Stimulated activated CD4-positive, alpha-beta T cell treated with anti-CD3 and anti-CD28 coated beads, Interleukin-1b, Interleukin-23, amount 100 ng/mL, for 48 hours (primary cell): ENCODE results near the gene LRRC17.
"Not testable (repeated sequence)": the region's sequence is repeated elsewhere in the genome, so short reads cannot be mapped to it uniquely, and the experiment has no call there.

Experiments
- DNase-seq: peaks from one replicate; pipeline ENCODE4 v3.0.0-alpha.2; 2020

LRRC17 gene

DNA sequence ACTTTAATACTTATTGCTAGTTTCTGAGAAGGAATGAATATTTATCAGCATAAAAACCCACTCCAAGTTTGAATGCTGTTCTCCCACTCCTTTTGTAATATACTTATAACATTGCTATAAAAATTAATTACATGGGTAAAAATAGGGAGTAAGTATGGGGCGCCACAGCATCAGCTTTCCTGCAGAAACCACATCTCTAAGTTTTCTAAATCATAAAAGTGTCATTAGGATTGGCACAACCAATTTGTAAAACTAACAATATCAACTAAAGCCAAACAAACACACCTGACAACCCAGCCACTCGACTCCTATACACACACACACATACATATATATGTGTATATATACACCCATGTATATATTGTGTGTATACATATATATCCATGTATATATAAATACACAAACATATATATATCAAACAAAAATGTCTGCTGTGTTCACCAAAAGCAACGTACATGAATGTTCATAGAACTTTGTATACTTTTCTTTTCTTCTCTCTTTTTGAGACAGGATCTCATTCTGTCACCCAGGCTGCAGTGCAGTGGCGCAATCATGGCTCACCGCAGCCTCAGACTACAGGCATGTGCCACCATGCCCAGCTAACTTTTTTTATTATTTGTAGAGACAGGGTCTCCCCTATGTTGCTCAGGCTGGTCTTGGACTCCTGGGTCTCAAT, 14.8 kb upstream of the LRRC17 start:
- DNase-seq = no peak

DNA sequence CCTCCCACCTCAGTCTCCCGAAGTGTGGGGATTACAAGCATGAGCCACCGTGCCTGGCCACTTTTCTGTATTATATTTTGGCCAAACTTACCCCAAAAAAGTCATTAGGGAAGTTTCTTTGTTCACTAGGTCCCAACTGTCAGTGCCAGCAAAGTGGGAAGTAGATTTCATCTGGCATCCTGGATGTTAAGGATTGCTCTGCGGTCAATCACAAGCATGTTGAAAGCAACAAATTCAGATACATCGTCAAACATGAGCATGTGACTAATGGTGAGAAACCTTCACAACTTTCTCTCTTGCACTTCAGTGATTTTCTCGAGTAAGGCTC, 14.3 kb upstream of the LRRC17 start:
- DNase-seq = no peak

DNA sequence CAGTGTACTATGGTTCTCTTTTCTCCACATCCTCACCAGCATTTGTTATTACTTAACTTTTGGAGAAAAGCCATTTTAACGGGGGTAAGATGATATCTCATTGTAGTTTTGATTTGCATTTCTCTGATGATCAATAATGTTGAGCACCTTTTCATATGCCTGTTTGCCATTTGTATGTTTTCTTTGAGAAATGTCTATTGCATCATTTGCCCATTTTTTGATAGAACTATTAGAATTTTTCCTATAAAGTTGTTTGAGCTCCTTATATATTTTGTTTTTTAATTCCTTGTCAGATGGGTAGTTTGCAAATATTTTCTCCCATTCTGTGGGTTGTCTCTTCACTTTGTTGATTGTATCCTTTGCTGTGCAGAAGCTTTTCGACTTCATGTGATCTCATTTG, 10.7 kb upstream of the LRRC17 start:
- not testable (repeated sequence) for DNase-seq

DNA sequence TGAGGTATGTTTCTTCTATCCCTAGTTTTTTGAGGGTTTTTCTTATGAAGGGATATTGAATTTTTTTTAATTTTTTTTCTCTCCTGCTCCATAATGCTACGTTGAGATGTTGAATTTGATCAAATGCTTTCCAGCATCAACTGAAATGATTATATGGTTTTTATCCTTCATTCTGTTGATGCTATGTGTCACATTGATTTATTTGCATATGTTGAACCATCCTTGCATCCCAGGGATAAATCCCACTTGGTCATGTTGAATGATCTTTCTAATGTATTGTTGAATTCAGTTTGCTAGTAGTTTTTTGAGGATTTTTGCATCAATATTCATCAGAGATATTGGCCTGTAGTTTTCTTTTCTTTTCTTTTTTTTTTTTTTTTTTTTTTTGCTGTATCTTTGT, 9.2 kb upstream of the LRRC17 start:
- not testable (repeated sequence) for DNase-seq

DNA sequence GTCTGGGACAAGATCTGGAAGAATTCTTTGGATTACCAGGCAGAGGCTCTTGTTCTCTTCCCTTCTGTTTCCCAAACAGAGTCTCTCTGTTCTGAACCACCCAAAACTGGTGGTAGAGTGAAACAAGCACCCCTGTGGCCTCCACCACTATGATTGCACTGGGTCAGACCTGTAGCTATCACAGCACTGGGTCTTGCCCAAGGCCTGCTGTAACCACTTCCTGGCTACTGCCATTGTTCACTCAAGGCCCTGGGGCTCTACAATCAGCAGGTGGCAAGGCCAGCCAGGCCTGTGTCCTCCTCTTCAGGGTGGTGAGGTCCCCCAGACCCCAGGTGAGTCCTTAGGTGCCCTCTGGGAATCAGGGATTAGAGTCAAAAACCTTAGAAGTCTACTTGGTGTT, 4.1 kb upstream of the LRRC17 start:
- no peak for DNase-seq

DNA sequence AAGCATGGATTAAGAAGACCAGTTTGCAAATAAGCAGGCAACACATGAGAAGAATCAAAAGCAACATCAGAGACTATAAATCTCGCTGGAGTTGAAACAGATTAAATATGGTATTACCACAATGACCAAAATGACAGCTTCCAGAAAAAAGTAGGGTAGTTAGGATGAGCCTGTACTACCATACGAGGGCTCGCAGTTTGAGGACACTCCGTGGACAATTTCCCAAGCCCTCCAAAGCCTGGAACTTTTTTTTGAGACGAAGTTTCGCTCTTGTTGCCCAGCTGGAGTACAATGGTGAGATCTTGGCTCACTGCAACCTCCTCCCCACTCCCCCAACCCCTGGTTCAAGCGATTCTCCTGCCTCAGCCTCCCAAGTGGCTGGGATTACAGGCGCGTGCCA, 1.0 kb downstream of the LRRC17 start:
- no peak for DNase-seq

DNA sequence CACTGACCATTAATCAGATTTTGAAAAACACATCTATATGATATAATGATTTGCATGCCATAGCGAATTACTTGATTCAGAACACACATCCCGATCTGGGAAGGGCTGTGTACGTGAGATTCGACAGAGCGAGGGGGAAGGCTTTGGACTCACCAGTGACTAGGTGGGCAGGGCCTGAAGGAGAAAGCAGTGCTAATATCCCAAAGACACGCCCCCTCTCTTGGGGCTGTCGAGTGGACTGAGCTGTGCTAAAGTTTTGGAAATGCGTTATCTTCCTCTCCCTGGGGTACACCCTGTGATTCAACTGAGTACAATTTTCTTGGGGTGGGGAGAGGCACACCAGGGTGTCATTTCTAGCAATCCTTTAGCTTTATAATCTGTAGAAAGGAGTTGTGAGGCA, 1.8 kb downstream of the LRRC17 start:
- DNase-seq = no peak

DNA sequence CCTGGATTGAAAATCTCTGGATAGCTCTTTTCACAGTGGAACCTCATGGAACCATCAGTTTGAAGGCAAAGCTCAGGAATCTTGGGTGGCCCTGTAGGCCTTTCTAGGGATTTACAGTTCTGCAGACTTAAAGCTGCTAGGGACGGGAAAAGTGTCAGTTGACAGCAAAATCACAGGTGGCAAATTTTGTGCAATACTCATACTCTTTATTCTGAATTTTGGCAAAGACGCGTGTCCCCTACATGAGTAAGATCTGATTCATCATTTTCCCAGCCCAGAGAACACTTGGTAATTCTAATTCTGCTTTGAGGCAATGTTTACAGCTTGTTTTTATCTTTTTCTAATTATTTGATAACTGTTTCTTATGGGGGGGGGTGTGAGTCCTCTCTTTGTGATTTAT, 3.6 kb downstream of the LRRC17 start:
- no peak for DNase-seq

DNA sequence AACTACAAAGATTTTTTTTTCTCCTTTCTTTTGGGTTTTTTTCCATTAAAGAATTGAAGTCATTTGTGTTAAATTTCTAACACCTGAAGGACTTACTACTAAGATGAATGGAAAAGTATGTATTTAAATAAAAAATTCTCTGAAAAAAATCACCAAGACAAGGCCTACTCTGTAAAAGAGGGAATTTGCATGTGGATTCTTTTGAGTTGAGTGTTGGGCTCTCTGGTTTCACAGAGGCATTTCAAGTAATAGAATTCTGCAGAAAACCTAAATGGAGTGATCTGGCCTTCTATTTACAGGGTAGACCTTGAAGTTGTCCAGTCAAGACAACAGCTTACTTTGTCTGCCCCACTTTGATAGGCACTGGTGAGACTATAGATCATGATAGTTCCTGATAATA, 4.1 kb downstream of the LRRC17 start:
- no peak for DNase-seq

DNA sequence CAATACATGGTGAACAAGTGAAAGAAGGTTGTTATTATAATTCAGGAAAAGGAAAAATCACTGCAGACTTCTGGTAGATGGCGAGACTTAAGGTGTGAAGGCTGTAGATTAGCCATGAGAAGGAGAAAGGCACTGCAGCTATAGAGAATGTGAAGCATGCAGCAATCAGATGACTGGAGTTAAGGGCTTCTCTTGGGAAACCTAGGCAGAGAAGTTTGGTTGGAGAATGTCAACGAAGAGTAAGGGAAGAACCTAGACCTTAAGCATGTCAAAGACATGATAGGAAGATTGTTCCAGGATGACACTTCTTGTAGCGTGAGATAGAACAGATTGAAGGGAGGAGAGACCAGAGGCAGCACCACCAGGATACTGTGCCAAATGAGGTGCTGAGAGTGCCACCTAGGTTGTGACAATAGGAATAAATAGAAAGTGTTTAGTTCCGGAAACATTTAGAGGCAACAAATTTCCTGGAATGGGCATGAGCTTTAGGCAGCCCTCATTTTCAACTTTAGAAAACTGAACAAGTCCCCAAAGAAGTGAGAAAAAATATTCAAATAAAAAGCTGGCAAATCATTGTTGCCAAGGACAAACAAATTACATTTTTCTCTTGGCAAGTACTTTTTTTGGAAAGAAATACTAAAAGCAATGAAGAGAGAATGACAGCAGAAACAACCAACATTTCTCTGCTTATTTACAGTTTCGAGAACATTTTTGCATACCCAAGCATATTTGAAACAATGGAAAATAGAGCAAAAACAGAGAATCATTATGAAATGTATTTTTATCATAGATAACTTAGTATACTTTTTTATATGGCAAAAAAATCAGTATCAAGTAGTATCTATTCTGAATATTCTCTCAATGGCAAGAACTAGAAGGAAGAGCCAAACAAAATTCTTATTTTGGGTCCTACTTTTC, 4.9 kb downstream of the LRRC17 start:
- DNase-seq = no peak

DNA sequence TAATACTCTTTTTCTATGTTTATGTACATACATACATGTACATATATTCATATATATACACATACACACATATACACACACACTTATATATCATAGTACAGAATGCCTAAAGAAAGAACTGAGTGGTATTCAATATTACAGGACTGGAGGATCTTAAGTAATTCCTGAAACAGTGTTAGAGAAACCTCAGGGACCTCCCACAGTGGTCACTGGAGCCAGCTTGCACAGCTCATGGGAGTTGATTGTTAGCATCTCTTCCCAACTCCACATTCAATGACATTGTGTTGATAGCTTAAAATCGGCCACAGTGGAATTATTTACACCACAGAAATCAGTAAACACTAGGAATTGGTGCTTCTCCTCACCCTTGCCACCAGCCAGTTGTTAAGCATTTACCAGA, 6.0 kb downstream of the LRRC17 start:
- no peak for DNase-seq

DNA sequence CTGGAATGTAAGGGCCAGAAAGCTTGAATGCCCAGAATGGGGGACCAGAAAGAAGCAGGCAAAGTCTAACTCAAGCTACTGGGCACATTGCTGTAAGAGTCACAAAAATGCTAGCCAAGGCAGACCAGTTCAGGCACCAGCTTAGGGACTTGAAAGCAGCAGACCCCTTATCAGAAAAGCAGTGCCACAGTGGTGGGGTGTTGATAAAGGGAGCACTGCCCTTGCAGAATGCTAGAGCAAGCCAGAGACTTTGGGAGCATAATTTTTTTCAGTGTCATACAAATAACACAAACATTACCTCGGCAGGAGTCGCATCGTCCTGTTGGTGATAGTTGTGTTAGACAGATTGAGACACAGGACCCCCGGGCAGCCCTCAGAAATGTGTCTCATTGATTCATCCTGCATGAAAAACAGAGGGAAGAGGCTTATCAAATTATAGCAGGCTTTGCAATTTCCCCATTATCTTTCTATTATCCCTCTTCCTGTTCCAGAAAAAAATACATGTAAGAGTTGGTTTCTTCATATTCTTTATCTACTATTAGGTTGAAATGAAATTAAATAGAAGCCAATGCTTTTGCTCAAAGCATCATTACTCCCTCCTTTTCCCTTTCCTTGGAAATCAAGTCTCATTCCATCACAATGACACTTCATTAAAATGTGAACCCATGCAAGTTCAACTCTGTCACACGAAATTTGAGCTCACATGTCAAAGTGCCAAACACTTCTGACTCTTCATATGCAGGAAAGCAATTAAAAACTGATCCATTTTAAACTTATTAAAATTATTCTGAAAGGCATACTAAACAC, 13.4 kb downstream of the LRRC17 start:
- no peak for DNase-seq

DNA sequence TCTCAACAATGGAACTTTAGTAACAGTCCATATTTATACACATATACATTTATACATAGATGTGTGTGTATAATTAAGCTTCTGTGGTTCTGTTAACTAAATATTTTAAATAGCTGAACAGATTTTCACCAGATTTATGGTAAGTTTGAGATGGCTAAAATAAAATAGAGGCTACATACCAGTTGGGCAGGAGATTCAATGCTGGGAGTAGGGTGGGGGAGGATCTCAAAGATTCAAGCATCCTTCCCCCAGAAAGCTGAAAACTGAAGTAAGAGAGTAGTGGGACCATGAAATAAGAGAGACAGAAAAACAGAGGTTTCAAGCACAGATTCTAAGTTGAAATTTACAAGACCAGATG, 14.0 kb downstream of the LRRC17 start:
- DNase-seq = no peak

DNA sequence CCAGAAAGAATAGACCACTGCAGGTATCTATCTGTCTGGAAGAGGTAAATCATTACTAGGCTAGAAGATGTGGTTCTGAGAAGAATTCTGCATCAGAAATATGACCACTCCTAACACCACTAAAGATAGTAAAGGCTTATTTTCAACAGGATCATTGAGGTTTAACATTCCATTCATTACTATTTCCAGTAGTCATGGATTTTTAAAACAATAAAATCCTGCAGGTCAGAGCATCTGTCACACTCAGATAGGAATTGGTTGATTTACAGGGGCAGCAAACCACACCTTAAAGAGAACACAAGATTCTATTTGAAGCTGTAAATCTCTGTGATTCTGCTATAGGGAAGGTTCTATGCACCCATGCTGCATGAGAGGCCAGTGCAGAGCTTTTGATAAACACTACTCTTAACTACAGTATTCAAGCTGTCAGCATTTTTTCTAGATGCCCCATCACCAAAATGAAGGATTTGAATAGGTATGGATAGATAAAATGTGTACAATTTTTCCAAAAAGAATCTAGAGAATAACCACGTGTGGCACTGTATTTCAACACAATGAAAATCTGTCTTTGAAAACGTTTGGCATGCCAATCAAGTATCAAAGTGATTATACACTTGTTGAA, 14.6 kb downstream of the LRRC17 start:
- DNase-seq = no peak

DNA sequence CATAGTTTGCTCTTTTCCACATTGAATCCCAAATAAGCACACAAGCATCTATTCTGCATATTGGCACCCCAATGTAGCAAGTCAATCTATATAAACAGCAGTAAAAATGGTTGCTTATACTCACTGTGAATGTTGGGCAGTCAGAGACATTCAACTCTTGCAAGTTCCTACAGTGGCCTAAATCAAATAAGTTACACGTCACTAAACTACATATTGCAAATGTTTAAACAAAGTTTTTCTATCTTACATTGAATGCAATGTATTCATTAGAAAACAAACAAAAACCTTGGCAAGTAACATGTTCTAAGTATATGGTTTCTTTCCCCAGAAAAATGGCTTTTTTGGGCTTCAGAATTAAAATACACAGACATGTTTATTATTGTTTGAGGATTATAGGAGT, 19.0 kb downstream of the LRRC17 start:
- DNase-seq = no peak

DNA sequence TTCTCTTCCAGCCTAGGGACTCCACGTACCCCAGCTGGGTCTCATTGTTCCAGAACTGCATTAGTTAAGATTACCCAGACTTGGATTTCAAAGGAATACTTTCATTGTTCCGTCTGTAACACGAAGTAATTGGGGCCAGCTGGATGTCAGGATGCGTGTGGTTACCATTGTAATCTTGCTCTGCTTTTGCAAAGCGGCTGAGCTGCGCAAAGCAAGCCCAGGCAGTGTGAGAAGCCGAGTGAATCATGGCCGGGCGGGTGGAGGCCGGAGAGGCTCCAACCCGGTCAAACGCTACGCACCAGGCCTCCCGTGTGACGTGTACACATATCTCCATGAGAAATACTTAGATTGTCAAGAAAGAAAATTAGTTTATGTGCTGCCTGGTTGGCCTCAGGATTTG, 21.0 kb downstream of the LRRC17 start:
- DNase-seq = no peak

DNA sequence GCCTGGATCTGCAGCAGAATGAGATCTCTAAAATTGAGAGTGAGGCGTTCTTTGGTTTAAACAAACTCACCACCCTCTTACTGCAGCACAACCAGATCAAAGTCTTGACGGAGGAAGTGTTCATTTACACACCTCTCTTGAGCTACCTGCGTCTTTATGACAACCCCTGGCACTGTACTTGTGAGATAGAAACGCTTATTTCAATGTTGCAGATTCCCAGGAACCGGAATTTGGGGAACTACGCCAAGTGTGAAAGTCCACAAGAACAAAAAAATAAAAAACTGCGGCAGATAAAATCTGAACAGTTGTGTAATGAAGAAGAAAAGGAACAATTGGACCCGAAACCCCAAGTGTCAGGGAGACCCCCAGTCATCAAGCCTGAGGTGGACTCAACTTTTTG, 21.4 kb downstream of the LRRC17 start:
- no peak for DNase-seq

DNA sequence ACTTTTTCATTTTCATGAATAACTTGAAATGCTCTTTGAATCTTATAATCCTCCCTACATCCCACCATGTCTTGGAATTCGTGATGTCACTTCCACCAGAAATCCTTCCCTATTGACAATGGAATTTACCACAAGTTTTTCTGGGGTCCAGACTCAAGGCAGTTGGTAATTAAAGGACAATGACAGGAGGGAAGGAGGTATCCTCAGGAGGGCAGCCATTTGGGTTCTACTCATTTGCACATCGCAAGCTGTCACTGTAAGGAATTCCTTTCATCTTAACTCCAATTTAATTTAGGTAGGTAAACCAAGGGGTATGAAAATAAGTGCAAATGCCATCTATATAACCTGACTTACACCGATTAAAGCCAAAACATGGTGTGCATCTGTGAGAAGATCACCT, 21.9 kb downstream of the LRRC17 start:
- no peak for DNase-seq

DNA sequence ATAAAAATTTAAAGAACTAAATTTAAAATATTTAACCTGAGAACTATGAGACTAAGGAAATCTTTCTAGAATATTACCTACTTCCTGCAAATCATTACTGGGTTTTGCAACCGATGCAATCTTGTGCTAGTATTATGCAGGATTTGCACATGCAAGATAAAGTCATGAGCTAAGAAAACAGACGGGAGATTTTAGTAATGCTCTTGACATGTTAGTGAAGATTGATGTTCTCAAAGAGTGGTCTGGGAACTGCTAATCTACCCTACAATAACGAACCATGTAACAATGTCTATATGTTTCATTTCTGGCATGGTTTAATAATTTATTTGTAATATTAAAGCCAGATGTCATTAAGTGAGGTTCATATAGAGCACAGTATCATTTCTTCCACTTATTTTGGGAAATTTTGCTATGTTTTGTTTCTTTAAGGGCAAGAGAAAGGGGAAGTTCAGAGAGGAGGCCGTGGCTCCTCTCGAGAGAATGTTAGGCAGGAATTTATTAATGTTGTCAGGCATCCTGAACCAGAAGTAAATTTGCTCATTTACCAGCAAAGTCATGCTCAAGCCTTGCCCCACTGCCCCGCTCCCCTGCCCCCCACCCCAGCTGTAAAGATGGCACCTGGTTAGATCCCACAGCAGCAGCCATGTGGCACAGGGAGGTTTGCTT, 22.8 kb downstream of the LRRC17 start:
- no peak for DNase-seq

DNA sequence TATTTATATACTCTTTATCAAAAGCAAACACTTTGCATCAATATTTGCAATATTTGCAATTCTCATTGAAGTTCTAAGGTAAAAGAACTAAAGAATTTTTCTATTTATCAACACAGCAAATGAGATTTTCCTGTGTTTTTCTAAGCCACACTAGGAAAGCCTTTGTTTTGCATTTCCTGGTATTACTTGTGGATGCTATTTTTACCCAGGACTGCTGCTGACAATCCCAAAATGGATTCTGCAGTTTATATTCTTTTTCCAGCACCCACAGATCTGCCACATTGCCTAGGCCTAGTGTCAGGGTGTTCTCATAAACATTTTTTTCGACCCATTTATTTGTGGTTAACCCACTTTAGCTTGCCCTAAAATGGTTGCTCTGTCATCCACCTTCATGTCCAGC, 25.9 kb downstream of the LRRC17 start:
- no peak for DNase-seq

DNA sequence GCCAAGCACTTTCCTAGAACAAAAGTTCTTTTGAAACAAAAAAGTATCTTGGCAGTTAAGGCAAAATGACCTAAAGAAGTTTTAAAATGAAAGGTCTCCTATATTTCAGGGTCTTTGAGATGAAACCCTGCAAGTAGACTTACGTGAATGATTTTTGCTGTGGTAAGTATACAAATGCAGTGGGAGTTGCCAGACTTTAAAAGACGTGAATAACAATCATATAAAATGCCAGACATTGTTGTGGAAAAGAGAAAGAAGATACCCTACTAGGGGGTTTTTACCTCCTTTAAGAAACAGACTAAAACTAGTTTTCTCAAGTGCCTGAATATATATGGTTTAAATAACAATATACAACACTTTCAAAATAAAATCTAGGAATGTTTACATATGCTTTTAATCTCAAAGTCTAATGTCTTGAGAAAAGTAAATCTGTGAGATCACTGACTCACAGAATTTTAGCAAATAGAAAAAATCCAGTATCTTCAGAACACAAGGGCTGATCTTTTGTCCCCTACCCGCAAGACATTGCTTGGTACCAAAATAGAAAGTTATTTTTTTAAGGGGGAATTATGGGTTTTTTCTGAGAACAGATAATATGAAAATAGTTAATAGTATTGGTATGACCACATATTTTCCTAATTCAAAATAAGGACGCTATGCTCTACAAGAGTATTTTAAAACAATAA, 29.5 kb downstream of the LRRC17 start:
- DNase-seq = no peak

DNA sequence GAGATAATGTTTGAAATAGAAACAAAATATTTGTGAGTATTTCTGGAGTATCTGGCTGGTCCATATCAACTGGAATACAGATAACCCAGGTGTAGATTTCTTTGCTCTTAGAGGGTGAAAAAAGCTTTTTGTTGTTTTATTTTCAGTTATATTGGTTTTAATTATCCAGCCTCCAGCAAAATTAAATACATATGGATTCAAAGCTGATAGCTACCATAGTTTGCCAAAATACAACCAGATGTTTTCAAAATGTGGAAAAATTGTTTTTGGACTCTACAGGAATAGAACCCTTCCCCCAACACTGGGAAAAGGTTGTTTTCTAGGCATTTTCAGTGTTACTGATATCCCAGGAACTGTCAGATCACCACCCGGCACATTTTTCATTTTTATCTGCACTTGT, 30.1 kb downstream of the LRRC17 start:
- no peak for DNase-seq
